HepG2 (cell line): ENCODE measurements around the gene UAP1L1. TPM values are rescaled to one million over a fixed set of nuclear protein-coding genes. Genes with fewer than 3 reads are reported as not detected.
A peak's percentile ranks its signal among the peaks of the same experiment; 100 is the strongest.

Experiments used
- GTF2F1 ChIP-seq: fragments of 150-350 bp; IDR thresholded peaks from 2 replicates; pipeline ENCODE4 v1.6.1; 2014; ENCODE audit warnings: low read length
- HIC2 ChIP-seq: sonication (generic); formaldehyde crosslinking; IDR thresholded peaks from 2 replicates; pipeline ENCODE4 v1.9.0; 2022; ENCODE audit warnings: low read depth, missing genetic modification reagents
- HOXA5 ChIP-seq: sonication (generic); formaldehyde crosslinking; IDR thresholded peaks from 2 replicates; pipeline ENCODE4 v1.4.0; 2020; ENCODE audit warnings: missing genetic modification reagents
- MAX ChIP-seq: IDR thresholded peaks from 2 replicates; pipeline ENCODE4 v1.6.1; 2012; ENCODE audit warnings: inconsistent platforms
- NR3C1 ChIP-seq: sonication (generic); formaldehyde crosslinking; IDR thresholded peaks from 2 replicates; pipeline ENCODE4 v1.4.0; 2020; ENCODE audit warnings: missing genetic modification reagents
- RFX1 ChIP-seq: fragments of 450-650 bp; IDR thresholded peaks from 2 replicates; pipeline ENCODE4 v1.6.1; 2017
- SATB2 ChIP-seq: sonication (generic); formaldehyde crosslinking; IDR thresholded peaks from 2 replicates; pipeline ENCODE4 v1.5.0; 2020; ENCODE audit warnings: missing genetic modification reagents
- SRY ChIP-seq: sonication (generic); formaldehyde crosslinking; IDR thresholded peaks from 2 replicates; pipeline ENCODE4 v1.8.0; 2022; ENCODE audit warnings: mild to moderate bottlenecking, missing genetic modification reagents
- ZFAT ChIP-seq: sonication (generic); formaldehyde crosslinking; conservative IDR thresholded peaks from 2 replicates; pipeline ENCODE4 v1.8.1; 2023; ENCODE audit warnings: missing genetic modification reagents, inconsistent platforms
- ZMYM3 ChIP-seq: sonication (generic); formaldehyde crosslinking; IDR thresholded peaks from 2 replicates; pipeline ENCODE4 v1.5.1; 2020; ENCODE audit warnings: mild to moderate bottlenecking, missing genetic modification reagents
- ZNF431 ChIP-seq: sonication (generic); formaldehyde crosslinking; IDR thresholded peaks from 2 replicates; pipeline ENCODE4 v1.9.0; 2022; ENCODE audit warnings: missing genetic modification reagents, low read depth, mild to moderate bottlenecking, borderline replicate concordance
- ZNF784 ChIP-seq: sonication (generic); formaldehyde crosslinking; IDR thresholded peaks from 2 replicates; pipeline ENCODE4 v1.5.1; 2020; ENCODE audit warnings: missing genetic modification reagents, mild to moderate bottlenecking, borderline replicate concordance
- polyA plus RNA-seq, 8 experiments: library from polyadenylated mRNA; depleted of rRNA in 3 of 8; stranded (reverse) in 7 of 8; unstranded in 1 of 8; fragments of >200 nt; fragmentation: Illumina TruSeq in 4 of 8; extraction: Trizol in 4 of 8; gene quantifications; 2 replicates each; pipeline versions ENCODE4 v1.2.1 to v1.2.3, GENCODE V29; 2011 to 2016; ENCODE audit warnings: low read depth in 4 of 8, missing spikeins in 1 of 8, mixed read lengths in 1 of 8; ENCODE audit not compliant: insufficient read depth in 1 of 8
- total RNA-seq, 5 experiments: library from RNA; depleted of rRNA; stranded (reverse); fragments of >200 nt; fragmentation: Illumina TruSeq; extraction: Trizol; gene quantifications; 2 replicates each; pipeline ENCODE4 v1.2.3, GENCODE V29; 2016; ENCODE audit warnings: low read depth in 1 of 5
- TF ChIP-seq, protein P1 (sequence below): sonication (generic); formaldehyde crosslinking; IDR thresholded peaks from 2 replicates; pipeline ENCODE4 v1.5.0; 2020; ENCODE audit warnings: mild to moderate bottlenecking, missing genetic modification reagents, borderline replicate concordance
- TF ChIP-seq, protein P2 (sequence below): sonication (generic); formaldehyde crosslinking; IDR thresholded peaks from 2 replicates; pipeline ENCODE4 v1.5.0; 2020; ENCODE audit warnings: missing genetic modification reagents
- TF ChIP-seq, protein P3 (sequence below): sonication (generic); formaldehyde crosslinking; IDR thresholded peaks from 2 replicates; pipeline ENCODE4 v1.4.0; 2020; ENCODE audit warnings: mild to moderate bottlenecking, missing genetic modification reagents
- TF ChIP-seq, protein P4 (sequence below): sonication (generic); formaldehyde crosslinking; IDR thresholded peaks from 2 replicates; pipeline ENCODE4 v1.4.0; 2020; ENCODE audit warnings: missing genetic modification reagents

Gene UAP1L1
- total and polyA plus RNA-seq, 2 of the 13 experiments (the other 11 are each of a cell fraction or from before 2014, with no cell fraction given), result 5.4 to 6.4 TPM

- TF ChIP-seq MAX (peak; percentile 83), ZFAT (no peak), ZNF784 (peak; percentile 83; the same call in 1 of the 2 replicates), RFX1 (peak; percentile 98), ZMYM3 (no peak), NR3C1 (CRISPR knock-in tag) (no peak), ZNF431 (CRISPR knock-in tag) (no peak), GTF2F1 (no peak), SRY (CRISPR knock-in tag) (peak; percentile 69; the same call in 1 of the 2 replicates), SATB2 (CRISPR knock-in tag) (no peak), HOXA5 (CRISPR knock-in tag) (peak; percentile 76; the same call in 1 of the 2 replicates), HIC2 (CRISPR knock-in tag) (peak; percentile 38; the same call in 1 of the 2 replicates)
- TF ChIP-seq, protein P1, sequence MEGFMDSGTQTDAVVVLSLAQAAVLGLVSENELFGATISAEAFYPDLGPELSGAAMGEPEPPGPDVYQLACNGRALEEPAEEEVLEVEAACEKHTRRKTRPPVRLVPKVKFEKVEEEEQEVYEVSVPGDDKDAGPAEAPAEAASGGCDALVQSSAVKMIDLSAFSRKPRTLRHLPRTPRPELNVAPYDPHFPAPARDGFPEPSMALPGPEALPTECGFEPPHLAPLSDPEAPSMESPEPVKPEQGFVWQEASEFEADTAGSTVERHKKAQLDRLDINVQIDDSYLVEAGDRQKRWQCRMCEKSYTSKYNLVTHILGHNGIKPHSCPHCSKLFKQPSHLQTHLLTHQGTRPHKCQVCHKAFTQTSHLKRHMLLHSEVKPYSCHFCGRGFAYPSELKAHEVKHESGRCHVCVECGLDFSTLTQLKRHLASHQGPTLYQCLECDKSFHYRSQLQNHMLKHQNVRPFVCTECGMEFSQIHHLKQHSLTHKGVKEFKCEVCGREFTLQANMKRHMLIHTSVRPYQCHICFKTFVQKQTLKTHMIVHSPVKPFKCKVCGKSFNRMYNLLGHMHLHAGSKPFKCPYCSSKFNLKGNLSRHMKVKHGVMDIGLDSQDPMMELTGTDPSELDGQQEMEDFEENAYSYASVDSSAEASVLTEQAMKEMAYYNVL (CRISPR knock-in tag), result no peak
- TF ChIP-seq, protein P2, sequence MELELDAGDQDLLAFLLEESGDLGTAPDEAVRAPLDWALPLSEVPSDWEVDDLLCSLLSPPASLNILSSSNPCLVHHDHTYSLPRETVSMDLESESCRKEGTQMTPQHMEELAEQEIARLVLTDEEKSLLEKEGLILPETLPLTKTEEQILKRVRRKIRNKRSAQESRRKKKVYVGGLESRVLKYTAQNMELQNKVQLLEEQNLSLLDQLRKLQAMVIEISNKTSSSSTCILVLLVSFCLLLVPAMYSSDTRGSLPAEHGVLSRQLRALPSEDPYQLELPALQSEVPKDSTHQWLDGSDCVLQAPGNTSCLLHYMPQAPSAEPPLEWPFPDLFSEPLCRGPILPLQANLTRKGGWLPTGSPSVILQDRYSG (CRISPR knock-in tag), result no peak
- TF ChIP-seq, protein P3, sequence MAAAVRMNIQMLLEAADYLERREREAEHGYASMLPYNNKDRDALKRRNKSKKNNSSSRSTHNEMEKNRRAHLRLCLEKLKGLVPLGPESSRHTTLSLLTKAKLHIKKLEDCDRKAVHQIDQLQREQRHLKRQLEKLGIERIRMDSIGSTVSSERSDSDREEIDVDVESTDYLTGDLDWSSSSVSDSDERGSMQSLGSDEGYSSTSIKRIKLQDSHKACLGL (CRISPR knock-in tag), result peak; percentile 81
- TF ChIP-seq, protein P4, sequence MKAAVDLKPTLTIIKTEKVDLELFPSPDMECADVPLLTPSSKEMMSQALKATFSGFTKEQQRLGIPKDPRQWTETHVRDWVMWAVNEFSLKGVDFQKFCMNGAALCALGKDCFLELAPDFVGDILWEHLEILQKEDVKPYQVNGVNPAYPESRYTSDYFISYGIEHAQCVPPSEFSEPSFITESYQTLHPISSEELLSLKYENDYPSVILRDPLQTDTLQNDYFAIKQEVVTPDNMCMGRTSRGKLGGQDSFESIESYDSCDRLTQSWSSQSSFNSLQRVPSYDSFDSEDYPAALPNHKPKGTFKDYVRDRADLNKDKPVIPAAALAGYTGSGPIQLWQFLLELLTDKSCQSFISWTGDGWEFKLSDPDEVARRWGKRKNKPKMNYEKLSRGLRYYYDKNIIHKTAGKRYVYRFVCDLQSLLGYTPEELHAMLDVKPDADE (CRISPR knock-in tag), result no peak
Observed at GRCh38 chr9:137129456-137130175, 52.3 kb downstream of the UAP1L1 start (continued).
